ENCODE data around the gene SEM1.

Gene SEM1

DNA sequence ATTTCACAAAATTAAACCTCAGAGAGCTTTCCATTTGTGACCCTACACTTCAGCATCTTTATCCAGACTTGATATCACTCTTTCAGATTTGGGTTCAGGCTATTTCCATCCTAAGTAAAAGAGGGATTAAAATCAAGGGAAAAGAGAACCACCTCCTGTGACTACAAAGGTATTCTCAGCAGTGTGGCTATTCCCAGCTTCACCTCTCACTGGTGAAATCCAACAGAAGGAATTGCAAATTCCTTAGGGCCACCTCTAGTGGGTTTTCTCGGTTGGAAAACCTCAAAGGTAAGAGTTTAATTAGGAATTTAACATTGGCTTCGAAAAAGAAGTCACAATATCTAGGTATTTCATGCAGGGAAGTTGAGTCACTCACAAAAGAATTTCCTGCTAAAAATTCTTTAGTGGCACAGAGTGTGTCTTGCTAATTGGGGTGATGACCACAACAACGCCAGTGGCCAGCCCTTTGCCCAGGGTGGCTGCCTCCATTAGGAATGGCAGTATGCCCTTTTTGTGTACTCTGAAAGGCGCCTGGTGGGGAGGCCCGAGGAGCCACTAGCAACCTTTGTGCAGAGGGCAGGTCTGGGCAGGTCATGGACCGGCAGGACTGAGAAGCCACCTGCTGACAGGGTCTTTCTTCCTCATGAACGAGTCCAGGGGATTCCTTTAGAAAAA, 52.2 kb downstream of the SEM1 start:
- TF ChIP-seq, protein P1, sequence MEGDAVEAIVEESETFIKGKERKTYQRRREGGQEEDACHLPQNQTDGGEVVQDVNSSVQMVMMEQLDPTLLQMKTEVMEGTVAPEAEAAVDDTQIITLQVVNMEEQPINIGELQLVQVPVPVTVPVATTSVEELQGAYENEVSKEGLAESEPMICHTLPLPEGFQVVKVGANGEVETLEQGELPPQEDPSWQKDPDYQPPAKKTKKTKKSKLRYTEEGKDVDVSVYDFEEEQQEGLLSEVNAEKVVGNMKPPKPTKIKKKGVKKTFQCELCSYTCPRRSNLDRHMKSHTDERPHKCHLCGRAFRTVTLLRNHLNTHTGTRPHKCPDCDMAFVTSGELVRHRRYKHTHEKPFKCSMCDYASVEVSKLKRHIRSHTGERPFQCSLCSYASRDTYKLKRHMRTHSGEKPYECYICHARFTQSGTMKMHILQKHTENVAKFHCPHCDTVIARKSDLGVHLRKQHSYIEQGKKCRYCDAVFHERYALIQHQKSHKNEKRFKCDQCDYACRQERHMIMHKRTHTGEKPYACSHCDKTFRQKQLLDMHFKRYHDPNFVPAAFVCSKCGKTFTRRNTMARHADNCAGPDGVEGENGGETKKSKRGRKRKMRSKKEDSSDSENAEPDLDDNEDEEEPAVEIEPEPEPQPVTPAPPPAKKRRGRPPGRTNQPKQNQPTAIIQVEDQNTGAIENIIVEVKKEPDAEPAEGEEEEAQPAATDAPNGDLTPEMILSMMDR (IDR thresholded peaks at IDR 0.05) = no peak

DNA sequence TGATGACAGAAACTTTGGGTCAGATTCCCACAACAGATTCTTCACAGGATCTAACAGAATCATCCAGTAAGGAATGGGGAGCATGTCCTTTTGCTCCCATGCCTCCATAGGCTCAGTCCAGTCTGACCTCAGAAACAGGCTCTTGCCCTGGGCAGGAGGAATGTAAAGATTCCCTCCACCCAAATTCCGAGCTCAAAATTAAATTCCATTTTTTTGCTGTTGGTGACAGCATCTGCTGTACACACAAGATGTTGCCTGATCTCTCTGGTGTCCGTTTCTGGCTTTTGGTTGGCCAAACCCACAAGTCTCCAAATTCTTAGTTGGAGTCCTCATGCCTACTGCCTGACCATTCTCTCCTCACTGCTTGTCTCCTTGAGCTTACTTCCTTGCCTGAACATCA, 53.7 kb downstream of the SEM1 start:
- TF ChIP-seq, protein P1 (IDR thresholded peaks at IDR 0.05) = no peak

DNA sequence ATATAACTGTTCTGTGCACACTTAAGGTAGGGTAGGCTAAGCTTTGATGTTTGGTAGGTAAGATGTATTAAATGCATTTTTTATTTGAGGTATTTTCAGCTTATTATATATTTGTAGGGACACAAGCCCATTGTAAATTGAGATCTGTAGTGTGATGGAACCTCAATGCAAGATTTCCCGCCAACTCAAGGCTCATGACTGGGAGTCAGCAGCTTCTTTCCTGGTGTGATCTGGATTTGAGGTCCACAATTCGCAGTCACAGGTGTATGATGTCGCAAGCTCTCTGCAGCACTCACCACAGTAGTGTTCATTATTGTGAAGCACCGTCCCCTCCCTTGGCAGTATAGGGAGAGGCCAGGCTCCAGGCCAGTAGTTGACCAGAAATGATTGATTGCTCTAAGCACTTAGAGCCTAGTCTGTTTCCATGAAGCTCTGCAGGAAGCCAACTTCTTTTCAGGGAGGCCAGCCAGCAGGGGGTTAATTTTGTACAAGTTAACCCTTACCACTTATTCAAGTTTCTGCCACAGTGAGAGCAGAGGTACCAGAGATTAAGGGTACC, 54.9 kb downstream of the SEM1 start:
- TF ChIP-seq, protein P1 (IDR thresholded peaks at IDR 0.05) = no peak

DNA sequence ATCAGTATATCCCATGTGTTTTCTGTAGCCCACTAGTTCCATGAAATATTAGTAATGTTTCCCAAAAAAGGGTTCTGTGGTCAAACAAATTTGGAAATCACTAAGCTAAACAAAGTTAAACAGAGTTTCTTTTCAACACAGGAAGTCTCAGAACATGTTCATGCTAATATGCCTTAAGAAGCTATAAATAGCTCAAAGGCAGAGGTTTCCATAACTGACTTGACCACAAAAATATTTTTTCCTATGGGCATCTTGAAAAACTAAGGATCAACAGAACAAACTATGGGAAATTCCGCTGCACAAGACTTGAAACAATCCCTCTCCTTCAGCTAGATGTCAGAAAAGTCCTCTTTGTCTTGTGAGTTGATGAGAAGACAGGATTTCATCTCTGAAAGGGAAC, 59.7 kb downstream of the SEM1 start:
- TF ChIP-seq, protein P1 (IDR thresholded peaks at IDR 0.05) = no peak

DNA sequence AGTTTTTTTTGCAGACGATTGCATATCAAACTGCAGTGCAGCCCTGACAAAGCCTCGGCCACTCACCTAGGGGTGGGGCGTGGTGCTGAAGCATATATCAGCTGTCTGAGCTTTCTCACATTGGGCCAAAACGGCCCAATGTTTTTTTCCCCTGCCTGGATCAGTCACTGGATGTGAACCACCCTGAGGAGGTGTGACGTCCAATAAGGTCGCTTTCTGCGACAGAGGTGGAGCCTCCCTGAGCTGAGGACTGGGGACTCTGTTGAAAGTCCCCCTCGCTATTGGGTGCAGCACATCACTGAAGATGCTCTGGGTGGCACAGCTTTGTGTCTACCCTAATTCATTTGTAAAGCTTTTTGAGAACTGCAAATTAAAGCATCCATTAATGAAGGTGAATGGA, 60.9 kb downstream of the SEM1 start:
- TF ChIP-seq, protein P1 (IDR thresholded peaks at IDR 0.05) = no peak

DNA sequence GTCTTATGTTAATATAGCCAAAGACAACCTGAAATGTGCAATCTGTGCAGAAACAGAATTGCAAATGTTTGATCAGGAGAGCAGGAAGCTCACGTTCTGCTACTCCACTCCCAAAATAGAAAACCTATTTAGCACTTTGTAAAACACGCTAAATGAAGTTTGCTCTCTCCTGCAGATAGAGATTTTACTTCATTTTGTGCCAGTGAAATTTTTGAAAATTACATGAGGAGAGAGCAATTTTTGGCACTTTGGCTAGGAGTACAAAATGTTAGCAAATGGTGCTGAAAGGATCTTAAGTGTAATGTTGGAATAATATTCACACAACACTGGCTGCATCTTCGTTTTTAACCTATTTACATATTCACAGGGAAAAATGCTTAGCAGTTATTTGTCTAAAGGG, 61.9 kb downstream of the SEM1 start:
- TF ChIP-seq, protein P1 (IDR thresholded peaks at IDR 0.05) = no peak

DNA sequence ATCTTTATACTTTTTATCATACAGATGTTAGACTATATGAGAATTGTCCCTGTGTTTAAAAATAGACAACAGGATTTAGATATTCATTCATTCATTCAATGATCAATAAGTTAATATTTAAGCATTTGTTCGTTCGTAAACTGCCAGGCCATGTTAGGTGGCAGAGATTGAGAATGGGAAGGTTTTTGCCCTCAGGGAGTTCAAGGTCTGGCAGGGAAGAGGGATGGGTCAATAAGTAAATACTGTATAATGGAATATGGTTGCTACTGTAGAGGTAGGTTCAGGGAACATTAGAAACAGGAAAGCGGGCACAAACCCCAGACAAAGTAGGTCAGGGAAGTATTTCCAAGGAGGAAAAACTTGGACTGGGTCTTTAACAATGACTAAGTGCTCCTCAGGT, 64.6 kb downstream of the SEM1 start:
- TF ChIP-seq, protein P1 (IDR thresholded peaks at IDR 0.05) = no peak

All from LNCAP (cell line).